ENCODE results near the gene CHRD. TPM values are rescaled to one million over a fixed set of nuclear protein-coding genes. Genes with fewer than 3 reads are reported as not detected.
"Not testable (repeated sequence)": the region's sequence is repeated elsewhere in the genome, so short reads cannot be mapped to it uniquely, and the experiment has no call there.

The CHRD gene
- total RNA-seq, 1 experiment from 2014 or later = not detected

- no TSS peak for BruUV-seq (replicated peaks)
- CTCF ChIA-PET = interaction anchor here (0.7 to 3.9 kb wide), 7 partner anchors 10 to 114 kb away, joined by 3 to 28 read pairs (median 3); no protein-coding TSS in a partner anchor
- Mint-ChIP-seq H3K27me3 (ENCODE audit: insufficient read depth, unreplicated experiment) (peaks cover 5% of the 10 kb centered on the region), H3K4me1 (ENCODE audit: insufficient read depth, unreplicated experiment) (peaks cover 10% of the 10 kb centered on the region), H3K36me3 (ENCODE audit: insufficient read depth, unreplicated experiment) (no peaks in the 10 kb centered on the region), H3K27ac (ENCODE audit: low read depth, unreplicated experiment) (no peak overlapping the region), H3K9me3 (ENCODE audit: unreplicated experiment) (peaks cover under 1% of the 10 kb centered on the region), H3K4me3 (ENCODE audit: unreplicated experiment) (no peak overlapping the region)
- POLR2A ChIA-PET = interaction anchor here (0.5 to 0.8 kb wide), 3 partner anchors 15 to 38 kb away, joined by 3 read pairs; no protein-coding TSS in a partner anchor
- DNase-seq (ENCODE audit: unreplicated experiment) = no peak
- intact Hi-C loops (cut with micrococcal nuclease) = no loop called here
- no peak for TF ChIP-seq CTCF (IDR thresholded peaks at IDR 0.05; ENCODE audit: unreplicated experiment)
These were observed 48.8 kb downstream of the CHRD start for GRCh38 chr3:184428561-184429175.

GRCh38 chr3:184429786-184430185, 49.9 kb downstream of the CHRD start:
- Mint-ChIP-seq H3K4me3 (ENCODE audit: unreplicated experiment) (no peak overlapping the region), H3K9me3 (ENCODE audit: unreplicated experiment) (no peaks in the 10 kb centered on the region), H3K27ac (ENCODE audit: low read depth, unreplicated experiment) (no peak overlapping the region), H3K36me3 (ENCODE audit: insufficient read depth, unreplicated experiment) (no peaks in the 10 kb centered on the region), H3K27me3 (ENCODE audit: insufficient read depth, unreplicated experiment) (no peaks in the 10 kb centered on the region), H3K4me1 (ENCODE audit: insufficient read depth, unreplicated experiment) (peaks cover 10% of the 10 kb centered on the region)
- ChIA-PET POLR2A (no interaction called here), CTCF (interaction anchor here (0.6 to 3.9 kb wide), 4 partner anchors 10 to 39 kb away, joined by 3 to 28 read pairs (median 3); no protein-coding TSS in a partner anchor)
- no TSS peak for BruUV-seq (replicated peaks)
- DNase-seq (ENCODE audit: unreplicated experiment) = no peak
- intact Hi-C loops (cut with micrococcal nuclease) = no loop called here
- no peak for TF ChIP-seq CTCF (IDR thresholded peaks at IDR 0.05; ENCODE audit: unreplicated experiment)

GRCh38 chr3:184430940-184431339, 51.1 kb downstream of the CHRD start:
- no peak for TF ChIP-seq CTCF (IDR thresholded peaks at IDR 0.05; ENCODE audit: unreplicated experiment)
- Mint-ChIP-seq H3K4me1 (ENCODE audit: insufficient read depth, unreplicated experiment) (peaks cover 9% of the 10 kb centered on the region), H3K9me3 (ENCODE audit: unreplicated experiment) (no peaks in the 10 kb centered on the region), H3K27me3 (ENCODE audit: insufficient read depth, unreplicated experiment) (peaks cover 5% of the 10 kb centered on the region), H3K36me3 (ENCODE audit: insufficient read depth, unreplicated experiment) (no peaks in the 10 kb centered on the region), H3K4me3 (ENCODE audit: unreplicated experiment) (no peak overlapping the region), H3K27ac (ENCODE audit: low read depth, unreplicated experiment) (no peak overlapping the region)
- no peak for DNase-seq (ENCODE audit: unreplicated experiment)
- BruUV-seq (replicated peaks) = no TSS peak
- POLR2A ChIA-PET = no interaction called here
- CTCF ChIA-PET = interaction anchor here (1.8 kb wide), 1 partner anchor 38 kb away, joined by 7 read pairs; no protein-coding TSS in a partner anchor
- intact Hi-C loops (cut with micrococcal nuclease) = no loop called here

- intact Hi-C loops (cut with micrococcal nuclease); BruUV-seq (replicated peaks): not testable (repeated sequence)
- CTCF ChIA-PET = interaction anchor here (1.3 kb wide), 2 partner anchors 21 to 81 kb away, joined by 3 to 8 read pairs; no protein-coding TSS in a partner anchor
These were observed 53.3 kb downstream of the CHRD start for GRCh38 chr3:184433178-184433577.

More at GRCh38 chr3:184433178-184433577, 53.3 kb downstream of the CHRD start:
- peaks cover 20% of the 10 kb centered on the region for H3K27me3 Mint-ChIP-seq (ENCODE audit: insufficient read depth, unreplicated experiment)
- H3K9me3 Mint-ChIP-seq (ENCODE audit: unreplicated experiment); POLR2A ChIA-PET; H3K27ac Mint-ChIP-seq (ENCODE audit: low read depth, unreplicated experiment); DNase-seq (ENCODE audit: unreplicated experiment); H3K36me3 Mint-ChIP-seq (ENCODE audit: insufficient read depth, unreplicated experiment); H3K4me3 Mint-ChIP-seq (ENCODE audit: unreplicated experiment); H3K4me1 Mint-ChIP-seq (ENCODE audit: insufficient read depth, unreplicated experiment): not testable (repeated sequence)
